ENCODE measurements around the gene CNKSR2.

CNKSR2 gene

DNA sequence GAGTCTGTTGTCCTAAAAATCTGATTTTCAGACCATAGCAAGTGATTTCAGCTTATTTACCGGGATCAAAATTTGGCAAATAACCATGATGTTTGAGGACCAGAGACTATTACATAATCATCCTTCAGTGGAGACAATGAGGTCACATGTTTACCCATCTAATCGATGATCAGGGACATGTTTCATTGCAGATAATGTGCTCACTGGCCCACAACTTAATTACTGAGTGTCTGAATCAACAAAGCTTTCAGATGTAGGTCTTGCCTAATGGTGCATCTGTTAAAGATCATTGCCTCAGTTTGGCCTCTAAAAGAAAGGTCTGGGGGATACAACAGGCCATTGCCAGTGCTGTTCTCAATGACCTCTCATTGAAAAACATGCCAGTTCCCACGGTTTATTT, 326.7 kb downstream of the CNKSR2 start:
- no peaks in the 10 kb centered on the region for H3K36me3 ChIP-seq
- no peak overlapping the region for H3K27ac ChIP-seq
- intact Hi-C loops (cut with DNase I; ENCODE audit: low total_unique reads), result no loop called here
- no peak overlapping the region for H3K4me3 ChIP-seq
- H3K27me3 ChIP-seq, result no peaks in the 10 kb centered on the region
- no peaks in the 10 kb centered on the region for H3K9me3 ChIP-seq
- no peak for DNase-seq
- TF ChIP-seq, protein P1, sequence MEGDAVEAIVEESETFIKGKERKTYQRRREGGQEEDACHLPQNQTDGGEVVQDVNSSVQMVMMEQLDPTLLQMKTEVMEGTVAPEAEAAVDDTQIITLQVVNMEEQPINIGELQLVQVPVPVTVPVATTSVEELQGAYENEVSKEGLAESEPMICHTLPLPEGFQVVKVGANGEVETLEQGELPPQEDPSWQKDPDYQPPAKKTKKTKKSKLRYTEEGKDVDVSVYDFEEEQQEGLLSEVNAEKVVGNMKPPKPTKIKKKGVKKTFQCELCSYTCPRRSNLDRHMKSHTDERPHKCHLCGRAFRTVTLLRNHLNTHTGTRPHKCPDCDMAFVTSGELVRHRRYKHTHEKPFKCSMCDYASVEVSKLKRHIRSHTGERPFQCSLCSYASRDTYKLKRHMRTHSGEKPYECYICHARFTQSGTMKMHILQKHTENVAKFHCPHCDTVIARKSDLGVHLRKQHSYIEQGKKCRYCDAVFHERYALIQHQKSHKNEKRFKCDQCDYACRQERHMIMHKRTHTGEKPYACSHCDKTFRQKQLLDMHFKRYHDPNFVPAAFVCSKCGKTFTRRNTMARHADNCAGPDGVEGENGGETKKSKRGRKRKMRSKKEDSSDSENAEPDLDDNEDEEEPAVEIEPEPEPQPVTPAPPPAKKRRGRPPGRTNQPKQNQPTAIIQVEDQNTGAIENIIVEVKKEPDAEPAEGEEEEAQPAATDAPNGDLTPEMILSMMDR (IDR thresholded peaks at IDR 0.05), result no peak
- H3K4me1 ChIP-seq, result no peaks in the 10 kb centered on the region

DNA sequence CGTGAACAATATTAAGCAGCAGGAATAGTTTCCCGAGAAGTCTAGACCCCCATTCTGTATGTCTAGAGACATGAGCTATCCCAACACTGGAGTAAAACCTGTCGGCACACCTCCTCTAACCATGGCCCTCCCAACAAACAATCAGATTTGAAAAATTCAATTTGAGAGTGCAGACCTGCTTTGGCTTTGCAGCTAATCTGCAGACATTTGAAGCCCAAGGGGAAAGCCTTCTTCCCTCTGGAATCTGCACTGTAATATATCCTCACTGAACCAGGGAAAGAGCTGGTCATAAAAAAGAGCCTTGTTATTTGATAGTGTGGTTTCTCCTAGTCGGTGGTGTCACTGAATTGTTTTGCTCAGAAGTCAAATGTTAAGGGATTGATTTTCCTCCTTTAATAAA, 328.5 kb downstream of the CNKSR2 start:
- TF ChIP-seq, protein P1 (IDR thresholded peaks at IDR 0.05), result no peak
- no peak for DNase-seq
- no peak overlapping the region for H3K4me3 ChIP-seq
- H3K27me3 ChIP-seq, result no peaks in the 10 kb centered on the region
- no peaks in the 10 kb centered on the region for H3K36me3 ChIP-seq
- intact Hi-C loops (cut with DNase I; ENCODE audit: low total_unique reads), result no loop called here
- no peak overlapping the region for H3K27ac ChIP-seq
- no peaks in the 10 kb centered on the region for H3K4me1 ChIP-seq
- peaks cover 0 to 2% (median 0%) of the 10 kb centered on the region in 3 donors for H3K9me3 ChIP-seq

Measured in tibial artery (tissue), 4 donors.